AG04449 (cell line): Measurements from ENCODE around the gene CPAMD8.

ENCODE experiments used
- CTCF ChIA-PET: fragments of 350-600 bp; formaldehyde crosslinking; extraction: SDS; loops from one replicate; lab custom pipeline; 2021; ENCODE audit warnings: antibody characterized with exemption; lab: Yijun Ruan, JAX
- POLR2A ChIA-PET: fragments of 400-600, 350-600 bp; formaldehyde crosslinking; extraction: SDS; loops from one replicate; lab custom pipeline; 2020; ENCODE audit warnings: antibody characterized with exemption, inconsistent platforms; lab: Yijun Ruan, JAX
- DNase-seq: peaks from one replicate; pipeline ENCODE4 v3.0.0-alpha.2; 2010; ENCODE audit warnings: low read depth, low spot score
- H3K4me3 ChIP-seq: 2 replicates; pipeline ENCODE4 v1.5.1; 2011; ENCODE audit warnings: low read depth, mild to moderate bottlenecking, control low read depth, low read length
- CTCF ChIP-seq: IDR thresholded peaks from one replicate; pipeline ENCODE4 v1.5.1; 2011; ENCODE audit warnings: mild to moderate bottlenecking, moderate library complexity, low read length, control low read depth, inconsistent platforms; ENCODE audit not compliant: insufficient read depth; ENCODE audit errors: missing control alignments

Gene CPAMD8

GRCh38 chr19:16888629-16889365, 137.8 kb downstream of the CPAMD8 start, which contains the start of gene F2RL3:
Gene F2RL3 (plus strand): TSS chr19:16888999. CDS start chr19:16889190, 191 bp downstream.
- no peak for DNase-seq
- POLR2A ChIA-PET: no interaction called here
- TF ChIP-seq CTCF: no peak
- H3K4me3 ChIP-seq: no peak within 1 kb of the TSS
- CTCF ChIA-PET: no interaction called here

- DNase-seq: no peak
- POLR2A ChIA-PET: no interaction called here
- CTCF ChIA-PET: interaction anchor here (0.6 kb wide), 1 partner anchor 14 kb away, joined by 4 read pairs; no protein-coding TSS in a partner anchor
- no peak for TF ChIP-seq CTCF
- H3K4me3 ChIP-seq: no peak overlapping the region
Measured at GRCh38 chr19:16887353-16888265, 139.0 kb downstream of the CPAMD8 start.

GRCh38 chr19:16886305-16886880, 140.2 kb downstream of the CPAMD8 start:
- no peak overlapping the region for H3K4me3 ChIP-seq
- no peak for DNase-seq
- TF ChIP-seq CTCF: no peak
- ChIA-PET CTCF (no interaction called here), POLR2A (no interaction called here)

GRCh38 chr19:16885166-16885565, 141.4 kb downstream of the CPAMD8 start:
- DNase-seq: no peak
- POLR2A ChIA-PET: interaction anchor here (0.6 kb wide), 2 partner anchors 33 to 382 kb away, joined by 3 read pairs; no protein-coding TSS in a partner anchor
- no peak overlapping the region for H3K4me3 ChIP-seq
- no peak for TF ChIP-seq CTCF
- CTCF ChIA-PET: no interaction called here

GRCh38 chr19:16883522-16883921, 143.1 kb downstream of the CPAMD8 start:
- TF ChIP-seq CTCF: no peak
- no peak for DNase-seq
- H3K4me3 ChIP-seq: no peak overlapping the region
- ChIA-PET CTCF (no interaction called here), POLR2A (no interaction called here)
